GM12878 (cell line): ENCODE results near the gene PSMB4. TPM values are rescaled to one million over a fixed set of nuclear protein-coding genes. Genes with fewer than 3 reads are reported as not detected.

ENCODE experiments used
- ATAC-seq: fragments of 200-7000 bp; cut with Tn5 transposase; 3 replicates; pipeline ENCODE4 v1.9.1; 2020; ENCODE audit warnings: mild to moderate bottlenecking, moderate library complexity
- BruUV-seq: library from RNA; stranded (reverse); fragments of 400-500 nt; replicated peaks from 2 replicates; lab custom pipeline; 2021; lab: Mats Ljungman, UMichigan
- CTCF ChIA-PET: fragments of 300-600 bp; sonication (Branson Sonifier 250); formaldehyde crosslinking; extraction: SDS; loops from one replicate; lab custom pipeline; 2021; ENCODE audit warnings: inconsistent platforms; lab: Yijun Ruan, JAX
- POLR2A ChIA-PET: fragments of 350-600 bp; formaldehyde crosslinking; extraction: SDS; loops from one replicate; lab custom pipeline; 2021; ENCODE audit warnings: inconsistent platforms; lab: Charles Lee
- RAD21 ChIA-PET: fragments of 300-600 bp; sonication (Branson Sonifier 250); formaldehyde crosslinking; loops from one replicate; lab custom pipeline; 2023; ENCODE audit warnings: antibody characterized with exemption; ENCODE audit not compliant: unreplicated experiment; lab: Charles Lee
- SMC1A ChIA-PET: fragments of 300-600 bp; sonication (Branson Sonifier 250); formaldehyde crosslinking; loops from one replicate; lab custom pipeline; 2023; ENCODE audit not compliant: unreplicated experiment, uncharacterized antibody; lab: Charles Lee
- DNase-seq: peaks from one replicate; pipeline ENCODE4 v3.0.0-alpha.2; 2011; ENCODE audit warnings: low read depth, low spot score
- FAIRE-seq: peaks from 3 replicates; lab custom pipeline; 2011; peaks lifted over from hg19 to GRCh38; lab: Jason Lieb, UNC
- H2AFZ ChIP-seq: 2 replicates; pipeline ENCODE4 v1.6.0; 2011; ENCODE audit warnings: low read depth, low read length, control low read depth; ENCODE audit not compliant: control insufficient read depth
- H3K27ac ChIP-seq: 2 replicates; pipeline ENCODE4 v1.5.1; 2011; ENCODE audit warnings: control low read depth; ENCODE audit not compliant: control insufficient read depth, insufficient read depth
- H3K27me3 ChIP-seq, 2 experiments: replicated peaks in 1 of 2; 2 replicates each; pipeline versions ENCODE4 v1.6.0 to v1.6.1; 2011; ENCODE audit warnings: low read length in 1 of 2; ENCODE audit not compliant: control insufficient read depth in 2 of 2, insufficient read depth in 2 of 2
- H3K36me3 ChIP-seq, 2 experiments: 2 replicates each; pipeline ENCODE4 v1.5.1; 2011; ENCODE audit warnings: low read length in 1 of 2; ENCODE audit not compliant: control insufficient read depth in 2 of 2, insufficient read depth in 2 of 2
- H3K4me1 ChIP-seq: 2 replicates; pipeline ENCODE4 v1.6.1; 2011; ENCODE audit warnings: mild to moderate bottlenecking, low read length, moderate library complexity, mixed read lengths; ENCODE audit not compliant: control insufficient read depth, insufficient read depth
- H3K4me2 ChIP-seq: 2 replicates; pipeline ENCODE4 v1.6.0; 2011; ENCODE audit warnings: control low read depth; ENCODE audit not compliant: control insufficient read depth, insufficient read depth
- H3K4me3 ChIP-seq: fragments of 200-600 bp; sonication (generic); 2 replicates; pipeline ENCODE4 v1.5.1; 2016
- H3K79me2 ChIP-seq: 2 replicates; pipeline ENCODE4 v1.6.0; 2011; ENCODE audit warnings: low read length; ENCODE audit not compliant: control insufficient read depth, insufficient read depth
- H3K9ac ChIP-seq: 2 replicates; pipeline ENCODE4 v1.8.0; 2011; ENCODE audit warnings: low read length, control low read depth, mixed read lengths; ENCODE audit not compliant: control insufficient read depth, insufficient read depth
- H3K9me3 ChIP-seq: replicated peaks from 3 replicates; pipeline ENCODE4 v1.5.1; 2011; ENCODE audit warnings: mild to moderate bottlenecking, low read length; ENCODE audit not compliant: control insufficient read depth, insufficient read depth
- H4K20me1 ChIP-seq: 2 replicates; pipeline ENCODE4 v1.6.0; 2011; ENCODE audit not compliant: control insufficient read depth, insufficient read depth
- PAX5 ChIP-seq: IDR thresholded peaks from 2 replicates; pipeline ENCODE4 v1.6.1; 2011; ENCODE audit warnings: low read depth, low read length, borderline replicate concordance
- TBL1XR1 ChIP-seq: IDR thresholded peaks from 2 replicates; pipeline ENCODE4 v1.6.1; 2012; ENCODE audit warnings: low read depth, low read length, improper control_type of control experiment
- TCF3 ChIP-seq: IDR thresholded peaks from 2 replicates; pipeline ENCODE4 v1.6.1; 2012; ENCODE audit warnings: low read depth, mild to moderate bottlenecking, low read length, borderline replicate concordance; ENCODE audit not compliant: insufficient read depth
- WGBS: methylation state at CpG from one replicate; pipeline ENCODE4 v1.1.6; 2016; ENCODE audit warnings: low lambda C conversion rate; ENCODE audit not compliant: insufficient replicate concordance, insufficient coverage; ENCODE audit errors: missing lambda C conversion rate; 5-methylcytosine and 5-hydroxymethylcytosine counted together
- in situ Hi-C: fragments of 300-500 bp; cut with MboI; formaldehyde crosslinking; loops from 9 replicates; pipeline ENCODE4 v1.14.3; 2018; ENCODE audit warnings: mixed read lengths
- intact Hi-C: fragments of 100-400 bp; cut with micrococcal nuclease; formaldehyde crosslinking; loops from one replicate; pipeline ENCODE4 v1.14.2; 2022; ENCODE audit not compliant: unreplicated experiment
- polyA plus RNA-seq, 11 experiments: library from polyadenylated mRNA; depleted of rRNA in 4 of 11; unstranded in 6 of 11; stranded (reverse) in 5 of 11; fragments of >200 nt; fragmentation: Nextera tagmentation in 4 of 11; fragmentation: Illumina TruSeq in 1 of 11; extraction: Ambion mirVana in 4 of 11; extraction: Trizol in 1 of 11; gene quantifications; 1 replicate in 1 of 11; 2 replicates in 10 of 11; pipeline versions ENCODE4 v1.2.1 to v1.2.3, GENCODE V29; 2011 to 2016; ENCODE audit warnings: inconsistent platforms in 2 of 11, missing spikeins in 2 of 11, low read depth in 1 of 11
- total RNA-seq, 4 experiments: library from RNA; depleted of rRNA in 3 of 4; stranded (reverse); fragments of >200 nt in 3 of 4; fragmentation: Illumina TruSeq in 1 of 4; extraction: Trizol in 1 of 4; gene quantifications; 2 replicates each; pipeline versions ENCODE4 v1.2.1 to v1.2.3, GENCODE V29; 2013 to 2021
- TF ChIP-seq, protein P1 (sequence below): fragments of 450-650 bp; formaldehyde crosslinking; IDR thresholded peaks from 2 replicates; pipeline ENCODE4 v1.4.0; 2020; ENCODE audit warnings: mild to moderate bottlenecking, moderate library complexity

The PSMB4 gene
- total and polyA plus RNA-seq, 10 of the 15 experiments (the other 5 are each of a cell fraction or from before 2014, with no cell fraction given), result 278 to 610 (median 421) TPM

DNA sequence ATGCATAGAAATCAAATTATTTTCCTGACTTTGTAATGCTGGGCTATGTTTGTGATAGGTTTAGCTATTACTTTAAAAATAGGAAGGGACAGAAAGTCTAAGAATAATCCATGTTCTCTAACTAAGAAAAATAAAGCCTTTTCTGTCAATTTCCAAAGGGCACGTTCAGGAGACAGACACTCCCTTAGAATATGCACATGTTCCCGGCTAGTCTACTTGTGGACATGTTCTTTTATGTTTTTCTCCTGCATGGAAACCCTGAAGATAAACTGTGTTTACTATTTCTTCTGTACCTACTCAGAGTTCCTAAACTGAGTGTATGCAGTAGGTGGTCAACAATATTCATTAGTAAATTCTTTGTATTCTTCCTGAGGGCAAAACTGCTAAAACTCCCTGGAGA, 12.5 kb downstream of the PSMB4 start:
- H3K4me2 ChIP-seq, result no peak overlapping the region
- WGBS, result 94% methylated on average over 2 of the region's 2 CpGs
- in situ Hi-C loops, result no loop called here
- TF ChIP-seq TBL1XR1 (no peak), PAX5 (no peak), TCF3 (no peak)
- TF ChIP-seq, protein P1, sequence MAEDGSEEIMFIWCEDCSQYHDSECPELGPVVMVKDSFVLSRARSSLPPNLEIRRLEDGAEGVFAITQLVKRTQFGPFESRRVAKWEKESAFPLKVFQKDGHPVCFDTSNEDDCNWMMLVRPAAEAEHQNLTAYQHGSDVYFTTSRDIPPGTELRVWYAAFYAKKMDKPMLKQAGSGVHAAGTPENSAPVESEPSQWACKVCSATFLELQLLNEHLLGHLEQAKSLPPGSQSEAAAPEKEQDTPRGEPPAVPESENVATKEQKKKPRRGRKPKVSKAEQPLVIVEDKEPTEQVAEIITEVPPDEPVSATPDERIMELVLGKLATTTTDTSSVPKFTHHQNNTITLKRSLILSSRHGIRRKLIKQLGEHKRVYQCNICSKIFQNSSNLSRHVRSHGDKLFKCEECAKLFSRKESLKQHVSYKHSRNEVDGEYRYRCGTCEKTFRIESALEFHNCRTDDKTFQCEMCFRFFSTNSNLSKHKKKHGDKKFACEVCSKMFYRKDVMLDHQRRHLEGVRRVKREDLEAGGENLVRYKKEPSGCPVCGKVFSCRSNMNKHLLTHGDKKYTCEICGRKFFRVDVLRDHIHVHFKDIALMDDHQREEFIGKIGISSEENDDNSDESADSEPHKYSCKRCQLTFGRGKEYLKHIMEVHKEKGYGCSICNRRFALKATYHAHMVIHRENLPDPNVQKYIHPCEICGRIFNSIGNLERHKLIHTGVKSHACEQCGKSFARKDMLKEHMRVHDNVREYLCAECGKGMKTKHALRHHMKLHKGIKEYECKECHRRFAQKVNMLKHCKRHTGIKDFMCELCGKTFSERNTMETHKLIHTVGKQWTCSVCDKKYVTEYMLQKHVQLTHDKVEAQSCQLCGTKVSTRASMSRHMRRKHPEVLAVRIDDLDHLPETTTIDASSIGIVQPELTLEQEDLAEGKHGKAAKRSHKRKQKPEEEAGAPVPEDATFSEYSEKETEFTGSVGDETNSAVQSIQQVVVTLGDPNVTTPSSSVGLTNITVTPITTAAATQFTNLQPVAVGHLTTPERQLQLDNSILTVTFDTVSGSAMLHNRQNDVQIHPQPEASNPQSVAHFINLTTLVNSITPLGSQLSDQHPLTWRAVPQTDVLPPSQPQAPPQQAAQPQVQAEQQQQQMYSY, result no peak
- no peak overlapping the region for H3K4me3 ChIP-seq
- peaks cover 9 to 35% of the 10 kb centered on the region in 2 experiments for H3K36me3 ChIP-seq
- no peak overlapping the region for H2AFZ ChIP-seq
- H3K79me2 ChIP-seq, result no peaks in the 10 kb centered on the region
- ChIA-PET SMC1A (interaction anchor here (1.0 to 2.2 kb wide), 3 partner anchors 10 to 71 kb away, joined by 3 to 8 read pairs (median 3); partner anchors contain the start of gene PSMB4), RAD21 (no interaction called here), CTCF (interaction anchor here (0.6 to 1.6 kb wide), 5 partner anchors 12 to 423 kb away, joined by 3 to 5 read pairs (median 3); no protein-coding TSS in a partner anchor), POLR2A (interaction anchor here (1.5 kb wide), 1 partner anchor 10 kb away, joined by 4 read pairs; no protein-coding TSS in a partner anchor)
- H3K9me3 ChIP-seq, result no peaks in the 10 kb centered on the region
- DNase-seq (no peak), FAIRE-seq (no peak), ATAC-seq (no peak)
- no peak overlapping the region for H3K9ac ChIP-seq
- no peak overlapping the region for H3K27ac ChIP-seq
- BruUV-seq, result no TSS peak
- no peaks in the 10 kb centered on the region for H3K27me3 ChIP-seq
- H3K4me1 ChIP-seq, result no peaks in the 10 kb centered on the region
- intact Hi-C loops, result no loop called here
- no peaks in the 10 kb centered on the region for H4K20me1 ChIP-seq
